GM20000 (cell line): Measurements from ENCODE around the gene SPTB.

Experiments used
- DNase-seq: peaks from one replicate; pipeline ENCODE4 v3.0.0; 2012; ENCODE audit warnings: low spot score
- TF ChIP-seq, protein P1 (sequence below): IDR thresholded peaks from 2 replicates; pipeline ENCODE4 v1.5.1; 2012; ENCODE audit warnings: mild to moderate bottlenecking, control low read depth; ENCODE audit errors: extremely low read depth, missing control alignments

The SPTB gene

GRCh38 chr14:64841772-64842750 lies 37.6 kb downstream of the SPTB start:
- no peak for DNase-seq
- TF ChIP-seq, protein P1, sequence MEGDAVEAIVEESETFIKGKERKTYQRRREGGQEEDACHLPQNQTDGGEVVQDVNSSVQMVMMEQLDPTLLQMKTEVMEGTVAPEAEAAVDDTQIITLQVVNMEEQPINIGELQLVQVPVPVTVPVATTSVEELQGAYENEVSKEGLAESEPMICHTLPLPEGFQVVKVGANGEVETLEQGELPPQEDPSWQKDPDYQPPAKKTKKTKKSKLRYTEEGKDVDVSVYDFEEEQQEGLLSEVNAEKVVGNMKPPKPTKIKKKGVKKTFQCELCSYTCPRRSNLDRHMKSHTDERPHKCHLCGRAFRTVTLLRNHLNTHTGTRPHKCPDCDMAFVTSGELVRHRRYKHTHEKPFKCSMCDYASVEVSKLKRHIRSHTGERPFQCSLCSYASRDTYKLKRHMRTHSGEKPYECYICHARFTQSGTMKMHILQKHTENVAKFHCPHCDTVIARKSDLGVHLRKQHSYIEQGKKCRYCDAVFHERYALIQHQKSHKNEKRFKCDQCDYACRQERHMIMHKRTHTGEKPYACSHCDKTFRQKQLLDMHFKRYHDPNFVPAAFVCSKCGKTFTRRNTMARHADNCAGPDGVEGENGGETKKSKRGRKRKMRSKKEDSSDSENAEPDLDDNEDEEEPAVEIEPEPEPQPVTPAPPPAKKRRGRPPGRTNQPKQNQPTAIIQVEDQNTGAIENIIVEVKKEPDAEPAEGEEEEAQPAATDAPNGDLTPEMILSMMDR = no peak

- DNase-seq = no peak
Measured at GRCh38 chr14:64841121-64841651, 38.5 kb downstream of the SPTB start.

GRCh38 chr14:64838656-64839055 lies 41.1 kb downstream of the SPTB start:
- DNase-seq = no peak

More at GRCh38 chr14:64841121-64841651, 38.5 kb downstream of the SPTB start:
- TF ChIP-seq, protein P1 = no peak

DNA sequence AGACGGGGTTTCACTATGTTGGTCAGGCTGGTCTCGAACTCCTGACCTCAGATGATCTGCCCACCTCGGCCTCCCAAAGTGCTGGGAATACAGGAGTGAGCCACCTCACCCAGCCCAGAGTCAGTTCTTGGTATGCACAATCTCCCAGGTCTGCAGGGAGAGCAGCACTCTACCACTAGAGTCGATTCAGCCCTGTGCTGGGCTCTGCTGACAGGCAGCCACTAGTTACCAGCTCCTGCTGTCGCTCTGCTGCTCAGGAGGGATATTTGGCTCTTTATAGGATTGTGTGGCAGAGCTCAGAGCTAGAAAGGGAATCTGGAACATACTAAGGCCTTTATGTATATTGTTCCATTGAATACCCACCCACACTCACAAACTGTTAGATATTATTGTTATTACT lies 44.3 kb downstream of the SPTB start:
- TF ChIP-seq, protein P1 = no peak
- no peak for DNase-seq

More at GRCh38 chr14:64838656-64839055, 41.1 kb downstream of the SPTB start:
- TF ChIP-seq, protein P1 = no peak

GRCh38 chr14:64834965-64835364 lies 44.7 kb downstream of the SPTB start:
- no peak for DNase-seq
- TF ChIP-seq, protein P1 = no peak

DNA sequence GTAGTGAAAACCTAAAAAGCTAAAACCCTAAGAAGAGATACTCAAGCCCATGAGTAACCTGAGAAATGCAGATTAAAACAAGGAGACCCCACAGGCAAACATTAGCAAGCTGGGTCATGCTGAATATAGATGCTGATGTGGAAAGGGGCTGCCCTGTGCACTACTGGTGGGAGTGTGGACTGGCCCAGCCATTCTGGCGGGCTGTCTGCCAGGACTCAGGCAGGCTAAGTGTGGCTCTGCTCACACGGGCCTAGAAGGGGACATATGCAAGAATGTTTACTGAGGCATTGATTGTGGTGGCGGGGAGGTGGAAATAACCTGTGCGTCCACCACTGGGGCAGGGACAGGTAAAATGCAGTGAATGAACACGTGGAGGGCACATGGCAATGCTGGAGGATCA lies 48.3 kb downstream of the SPTB start:
- TF ChIP-seq, protein P1 = no peak
- no peak for DNase-seq

DNA sequence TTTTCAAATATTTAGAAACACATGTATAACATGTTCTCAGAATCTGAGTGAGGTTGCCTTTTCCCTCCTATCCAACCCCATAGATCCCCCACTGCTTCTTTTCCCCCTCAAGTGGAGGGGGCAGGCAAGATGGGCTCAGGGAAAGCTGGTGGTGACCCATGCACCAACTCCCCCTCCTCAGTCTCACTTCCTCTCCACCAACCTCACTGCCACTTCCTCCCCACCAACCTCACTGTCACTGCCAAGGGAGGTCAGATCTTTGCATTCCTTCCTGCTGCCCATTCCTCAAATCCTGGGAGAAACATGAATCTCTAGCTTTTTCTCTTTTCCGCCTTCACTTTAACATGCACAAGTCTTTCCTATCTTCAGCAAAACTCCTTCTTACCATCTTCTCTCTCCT lies 48.7 kb downstream of the SPTB start:
- DNase-seq = no peak

More for the DNA sequence above, 48.7 kb downstream of the SPTB start:
- TF ChIP-seq, protein P1 = no peak
